Stimulated activated CD4-positive, alpha-beta T cell treated with anti-CD3 and anti-CD28 coated beads, Interleukin-12 subunit alpha, Interleukin-12 subunit beta, amount 100 ng/mL, for 48 hours (primary cell): ENCODE measurements around the gene HBA2.
"Not testable (repeated sequence)": the region's sequence is repeated elsewhere in the genome, so short reads cannot be mapped to it uniquely, and the experiment has no call there.

ENCODE experiments used
- DNase-seq, 3 donors: peaks; one replicate each; pipeline ENCODE4 v3.0.0-alpha.2; 2020; ENCODE audit warnings: low read depth in 2 of 3, low spot score in 1 of 3

HBA2 gene

GRCh38 chr16:154217-155030 is 18.3 kb upstream of the HBA2 start:
- DNase-seq, result no peak

GRCh38 chr16:155031-155398 is 17.7 kb upstream of the HBA2 start:
- DNase-seq, result no peak

DNA sequence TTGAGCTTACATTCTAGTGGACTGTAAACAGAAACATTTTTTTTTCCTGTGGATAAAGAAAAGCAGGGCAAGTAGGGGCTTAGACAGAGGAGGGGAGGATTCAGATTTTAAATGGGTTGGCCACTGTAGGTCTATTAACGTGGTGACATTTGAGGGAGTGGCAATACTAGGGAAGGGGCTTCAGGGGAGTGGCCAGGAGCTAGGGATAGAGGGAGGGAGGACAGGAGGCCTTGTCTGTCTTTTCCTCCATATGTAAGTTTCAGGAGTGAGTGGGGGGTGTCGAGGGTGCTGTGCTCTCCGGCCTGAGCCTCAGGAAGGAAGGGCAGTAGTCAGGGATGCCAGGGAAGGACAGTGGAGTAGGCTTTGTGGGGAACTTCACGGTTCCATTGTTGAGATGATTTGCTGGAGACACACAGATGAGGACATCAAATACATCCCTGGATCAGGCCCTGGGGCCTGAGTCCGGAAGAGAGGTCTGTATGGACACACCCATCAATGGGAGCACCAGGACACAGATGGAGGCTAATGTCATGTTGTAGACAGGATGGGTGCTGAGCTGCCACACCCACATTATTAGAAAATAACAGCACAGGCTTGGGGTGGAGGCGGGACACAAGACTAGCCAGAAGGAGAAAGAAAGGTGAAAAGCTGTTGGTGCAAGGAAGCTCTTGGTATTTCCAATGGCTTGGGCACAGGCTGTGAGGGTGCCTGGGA is 13.4 kb upstream of the HBA2 start:
- DNase-seq, result no peak

- not testable (repeated sequence) for DNase-seq
Observed at GRCh38 chr16:160242-160641, 12.4 kb upstream of the HBA2 start.

- no peak for DNase-seq
Observed at GRCh38 chr16:160691-161190, 11.9 kb upstream of the HBA2 start.

- no peak for DNase-seq
Observed at GRCh38 chr16:162271-162991, 10.2 kb upstream of the HBA2 start.

- DNase-seq, result not testable (repeated sequence)
Observed at GRCh38 chr16:163139-163538, 9.5 kb upstream of the HBA2 start.

DNA sequence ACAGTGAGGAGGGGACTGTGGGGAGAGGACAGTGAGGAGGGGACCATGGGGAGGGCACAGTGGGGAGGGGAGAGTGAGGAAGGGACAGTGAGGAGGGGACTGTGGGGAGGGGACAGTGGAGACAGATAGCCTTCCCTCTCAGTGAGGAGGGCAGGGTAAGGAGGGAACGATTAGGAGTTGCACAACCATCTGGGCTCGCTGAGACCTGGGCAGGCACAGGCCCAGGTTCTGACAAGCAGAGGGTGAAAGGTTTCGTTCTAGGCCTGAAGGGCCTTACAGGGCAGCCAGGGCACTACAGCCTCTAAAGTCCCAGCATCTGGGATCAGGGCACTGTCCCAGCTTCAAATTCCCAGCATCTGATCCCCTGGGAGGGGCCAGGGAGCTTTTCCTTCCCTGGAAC is 9.0 kb upstream of the HBA2 start:
- not testable (repeated sequence) for DNase-seq

GRCh38 chr16:164134-164823 is 8.4 kb upstream of the HBA2 start:
- DNase-seq, result not testable (repeated sequence)

DNA sequence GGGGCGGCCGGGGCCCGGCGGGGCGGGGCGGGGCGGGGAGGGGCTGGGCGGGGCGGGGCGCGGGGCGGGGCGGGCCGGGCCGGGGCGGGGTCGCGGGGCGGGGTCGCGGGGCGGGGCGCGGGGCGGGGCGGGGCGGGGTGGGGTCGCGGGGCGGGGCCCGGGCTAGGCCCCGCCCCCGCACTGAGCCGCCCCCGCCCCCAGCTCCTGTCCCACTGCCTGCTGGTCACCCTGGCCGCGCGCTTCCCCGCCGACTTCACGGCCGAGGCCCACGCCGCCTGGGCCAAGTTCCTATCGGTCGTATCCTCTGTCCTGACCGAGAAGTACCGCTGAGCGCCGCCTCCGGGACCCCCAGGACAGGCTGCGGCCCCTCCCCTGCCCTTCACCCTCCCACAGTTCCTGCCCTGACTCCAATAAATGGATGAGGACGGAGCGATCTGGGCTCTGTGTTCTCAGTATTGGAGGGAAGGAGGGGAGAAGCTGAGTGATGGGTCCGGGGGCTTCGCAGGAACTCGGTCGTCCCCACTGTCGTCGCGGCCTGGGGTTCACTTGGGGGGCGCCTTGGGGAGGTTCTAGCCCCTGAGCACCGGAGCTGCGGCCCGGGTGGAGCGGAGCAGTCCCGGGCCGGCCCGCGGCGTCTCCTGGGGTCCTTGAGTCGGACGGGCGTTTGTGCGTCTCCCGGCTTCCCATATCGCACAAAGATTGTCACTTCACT is 7.7 kb upstream of the HBA2 start:
- no peak for DNase-seq

DNA sequence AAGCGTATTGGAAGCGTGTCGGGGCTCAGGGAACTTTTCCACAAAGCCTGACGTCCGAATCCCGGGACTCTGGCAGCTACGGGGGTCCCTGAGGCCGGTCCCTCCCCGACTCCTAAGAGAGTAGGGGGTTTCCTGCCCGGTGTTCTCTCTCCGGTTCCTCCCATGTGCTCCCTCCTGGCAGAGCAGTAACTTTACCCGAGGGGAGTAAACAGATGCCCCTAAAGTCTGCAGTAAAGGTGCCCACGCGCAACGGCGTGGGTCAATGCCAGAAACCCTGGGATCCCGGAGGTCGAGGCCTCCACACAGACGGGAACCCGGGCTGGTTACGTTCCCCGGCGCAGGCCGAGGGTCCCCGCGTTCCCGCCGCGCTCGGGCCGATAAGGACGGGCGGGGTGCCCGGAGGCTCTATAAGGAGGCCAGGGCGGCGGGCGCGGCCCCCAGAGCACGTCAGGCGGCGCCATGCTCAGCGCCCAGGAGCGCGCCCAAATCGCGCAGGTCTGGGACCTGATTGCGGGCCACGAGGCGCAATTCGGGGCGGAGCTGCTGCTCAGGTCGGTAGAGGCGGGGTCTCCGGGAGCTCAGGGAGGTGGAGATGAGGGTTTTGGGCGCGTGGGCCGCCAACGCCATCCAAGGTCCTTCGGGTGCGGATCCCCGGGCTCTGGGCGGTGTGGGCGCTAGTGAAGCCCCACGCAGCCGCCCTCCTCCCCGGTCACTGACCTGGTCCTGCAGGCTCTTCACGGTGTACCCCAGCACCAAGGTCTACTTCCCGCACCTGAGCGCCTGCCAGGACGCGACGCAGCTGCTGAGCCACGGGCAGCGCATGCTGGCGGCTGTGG is 6.9 kb upstream of the HBA2 start, which contains the start of gene HBM:
Gene HBM (plus strand): TSS at position 440 of the 836 bp plus-strand sequence. CDS start 20 bp downstream, at position 460.
- DNase-seq, result no peak

- no peak for DNase-seq
Observed at GRCh38 chr16:166375-167121, 6.1 kb upstream of the HBA2 start.

GRCh38 chr16:167122-167690 is 5.5 kb upstream of the HBA2 start:
- no peak for DNase-seq

GRCh38 chr16:168424-168823 is 4.3 kb upstream of the HBA2 start:
- no peak for DNase-seq

DNA sequence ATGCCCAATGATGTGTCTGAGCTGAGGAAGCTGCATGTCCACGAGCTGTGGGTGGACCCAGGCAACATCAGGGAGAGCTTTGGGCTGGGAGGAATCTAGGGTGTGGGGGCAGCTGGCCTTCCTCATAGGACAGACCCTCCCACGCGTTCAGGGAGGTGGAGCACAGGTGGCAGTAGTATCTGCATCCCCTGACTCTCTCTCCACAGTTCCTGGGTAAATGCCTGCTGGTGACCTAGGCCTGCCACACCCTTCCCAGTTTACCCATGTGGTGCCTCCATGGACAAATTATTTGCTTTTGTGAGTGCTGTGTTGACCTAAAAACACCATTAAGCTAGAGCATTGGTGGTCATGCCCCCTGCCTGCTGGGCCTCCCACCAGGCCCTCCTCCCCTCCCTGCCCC is 3.7 kb upstream of the HBA2 start:
- DNase-seq, result no peak

GRCh38 chr16:170088-170507 is 2.6 kb upstream of the HBA2 start:
- DNase-seq, result not testable (repeated sequence)

GRCh38 chr16:170788-171187 is 1.9 kb upstream of the HBA2 start:
- no peak for DNase-seq

- not testable (repeated sequence) for DNase-seq
Observed at GRCh38 chr16:173211-173854, 657 bp downstream of the HBA2 start.
